Transverse colon (tissue), 3 donors: ENCODE data around the gene DNAH2.

Source experiments
- POLR2A ChIP-seq: fragments of 450-650 bp; IDR thresholded peaks from one replicate; pipeline ENCODE4 v1.6.1; 2016; ENCODE audit warnings: antibody characterized with exemption, mild to moderate bottlenecking, moderate library complexity
- TF ChIP-seq, protein P1 (sequence below), 5 experiments: fragments of 200-600 bp in 3 of 5; fragments of 450-650 bp in 2 of 5; sonication (generic) in 3 of 5; IDR thresholded peaks; 1 replicate in 2 of 5; 2 replicates in 3 of 5; pipeline ENCODE4 v1.5.1; 2016 to 2017; ENCODE audit warnings: antibody characterized with exemption in 5 of 5, inconsistent platforms in 3 of 5, mild to moderate bottlenecking in 2 of 5, moderate library complexity in 1 of 5

GRCh38 chr17:7687072-7687907 is 30.3 kb upstream of the DNAH2 start, which contains the start of gene TP53:
- TF ChIP-seq POLR2A, result peak; percentile 87
- TF ChIP-seq, protein P1, sequence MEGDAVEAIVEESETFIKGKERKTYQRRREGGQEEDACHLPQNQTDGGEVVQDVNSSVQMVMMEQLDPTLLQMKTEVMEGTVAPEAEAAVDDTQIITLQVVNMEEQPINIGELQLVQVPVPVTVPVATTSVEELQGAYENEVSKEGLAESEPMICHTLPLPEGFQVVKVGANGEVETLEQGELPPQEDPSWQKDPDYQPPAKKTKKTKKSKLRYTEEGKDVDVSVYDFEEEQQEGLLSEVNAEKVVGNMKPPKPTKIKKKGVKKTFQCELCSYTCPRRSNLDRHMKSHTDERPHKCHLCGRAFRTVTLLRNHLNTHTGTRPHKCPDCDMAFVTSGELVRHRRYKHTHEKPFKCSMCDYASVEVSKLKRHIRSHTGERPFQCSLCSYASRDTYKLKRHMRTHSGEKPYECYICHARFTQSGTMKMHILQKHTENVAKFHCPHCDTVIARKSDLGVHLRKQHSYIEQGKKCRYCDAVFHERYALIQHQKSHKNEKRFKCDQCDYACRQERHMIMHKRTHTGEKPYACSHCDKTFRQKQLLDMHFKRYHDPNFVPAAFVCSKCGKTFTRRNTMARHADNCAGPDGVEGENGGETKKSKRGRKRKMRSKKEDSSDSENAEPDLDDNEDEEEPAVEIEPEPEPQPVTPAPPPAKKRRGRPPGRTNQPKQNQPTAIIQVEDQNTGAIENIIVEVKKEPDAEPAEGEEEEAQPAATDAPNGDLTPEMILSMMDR (IDR thresholded peaks at IDR 0.05), result no peak
